Activated naive CD4-positive, alpha-beta T cell treated with anti-CD3 and anti-CD28 coated beads for 36 hours (primary cell): ENCODE measurements around the gene CMTM8. TPM values are rescaled to one million over a fixed set of nuclear protein-coding genes. Genes with fewer than 3 reads are reported as not detected.

Experiments
- CTCF ChIA-PET: fragments of 350-600 bp; sonication (Branson Sonifier 250); formaldehyde crosslinking; loops from one replicate; lab custom pipeline; 2021; ENCODE audit warnings: antibody characterized with exemption; lab: Charles Lee
- DNase-seq: peaks from one replicate; pipeline ENCODE4 v3.0.0-alpha.2; 2020
- H3K27ac Mint-ChIP-seq: one replicate; pipeline ENCODE4 v1.8.0; 2021; ENCODE audit warnings: mild to moderate bottlenecking, mixed read lengths
- H3K27me3 Mint-ChIP-seq: one replicate; pipeline ENCODE4 v1.8.0; 2021; ENCODE audit warnings: low read depth, mixed read lengths
- H3K36me3 Mint-ChIP-seq: one replicate; pipeline ENCODE4 v1.8.0; 2021; ENCODE audit warnings: low read depth, mixed read lengths
- H3K4me1 Mint-ChIP-seq: one replicate; pipeline ENCODE4 v1.8.0; 2021; ENCODE audit warnings: low read depth, mixed read lengths
- H3K4me3 Mint-ChIP-seq: one replicate; pipeline ENCODE4 v1.8.0; 2021; ENCODE audit warnings: mild to moderate bottlenecking, moderate library complexity, mixed read lengths
- H3K9me3 Mint-ChIP-seq: one replicate; pipeline ENCODE4 v1.8.0; 2021; ENCODE audit warnings: mixed read lengths
- intact Hi-C: fragments of 100-400 bp; cut with micrococcal nuclease; formaldehyde crosslinking; loops from one replicate; pipeline ENCODE4 v1.15.1; 2023
- total RNA-seq, 2 experiments: library from RNA; stranded (reverse); gene quantifications; one replicate each; pipeline ENCODE4 v1.2.3, GENCODE V29; 2021

CMTM8 gene
- total RNA-seq, 2 experiments from 2014 or later: 16.0 to 19.1 TPM

DNA sequence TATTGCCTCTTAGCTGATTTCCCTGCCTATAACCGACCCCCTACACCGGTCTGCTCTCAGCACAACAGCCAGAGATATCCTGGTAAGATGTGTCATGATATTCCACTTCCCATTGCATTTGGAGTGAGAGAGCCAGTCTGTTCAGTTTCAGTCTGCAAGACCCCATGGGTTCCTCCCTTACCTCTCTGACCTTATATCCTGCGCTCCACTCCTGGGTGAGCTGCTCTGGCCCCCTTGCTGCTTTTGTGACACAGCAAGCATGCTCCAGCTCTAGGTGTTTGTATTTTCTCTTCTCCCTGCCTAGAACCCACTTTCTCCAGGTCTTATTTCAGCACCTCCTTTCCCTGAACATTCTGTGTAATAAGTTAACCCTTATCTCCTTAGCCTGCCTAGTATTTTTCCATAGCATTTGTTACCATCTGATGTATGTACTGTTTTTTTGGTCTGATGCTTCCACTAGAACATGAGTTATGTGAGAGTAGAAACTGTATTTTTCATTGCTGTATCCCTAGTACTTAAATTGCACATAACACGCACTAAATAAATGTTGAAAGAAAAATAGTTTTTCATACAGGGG, 44.2 kb downstream of the CMTM8 start:
- Mint-ChIP-seq H3K4me1 (peaks cover 36% of the 10 kb centered on the region), H3K27ac (no peak overlapping the region), H3K36me3 (peaks cover 3% of the 10 kb centered on the region), H3K9me3 (no peaks in the 10 kb centered on the region), H3K27me3 (no peaks in the 10 kb centered on the region), H3K4me3 (no peak overlapping the region)
- intact Hi-C loops: no loop called here
- no peak for DNase-seq
- CTCF ChIA-PET: interaction anchor here (0.6 to 1.0 kb wide), 2 partner anchors 13 to 47 kb away, joined by 4 to 5 read pairs; no protein-coding TSS in a partner anchor

DNA sequence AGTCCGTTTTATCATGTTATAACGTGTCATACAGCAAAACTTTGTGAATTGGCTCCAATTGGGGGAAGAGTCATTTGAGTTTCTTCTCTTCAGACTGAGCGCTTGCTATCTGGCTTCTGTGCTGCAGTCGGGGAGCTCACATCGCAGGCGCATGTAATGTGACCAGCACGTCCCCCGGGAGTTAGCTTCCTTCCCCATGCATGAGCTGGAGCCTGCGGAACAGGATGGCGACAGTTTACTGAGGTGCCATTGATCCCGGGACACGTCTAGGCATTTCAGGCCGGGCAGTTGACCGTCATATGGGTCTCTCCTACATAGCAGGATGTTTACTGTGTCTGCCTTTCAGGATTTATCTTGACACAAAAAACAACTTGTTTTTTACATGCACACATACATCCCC, 44.8 kb downstream of the CMTM8 start:
- DNase-seq: no peak
- Mint-ChIP-seq H3K9me3 (no peaks in the 10 kb centered on the region), H3K36me3 (peaks cover 2% of the 10 kb centered on the region), H3K27me3 (no peaks in the 10 kb centered on the region), H3K27ac (no peak overlapping the region), H3K4me1 (peaks cover 37% of the 10 kb centered on the region), H3K4me3 (no peak overlapping the region)
- CTCF ChIA-PET: interaction anchor here (0.6 kb wide), 1 partner anchor 48 kb away, joined by 5 read pairs; no protein-coding TSS in a partner anchor
- intact Hi-C loops: no loop called here

DNA sequence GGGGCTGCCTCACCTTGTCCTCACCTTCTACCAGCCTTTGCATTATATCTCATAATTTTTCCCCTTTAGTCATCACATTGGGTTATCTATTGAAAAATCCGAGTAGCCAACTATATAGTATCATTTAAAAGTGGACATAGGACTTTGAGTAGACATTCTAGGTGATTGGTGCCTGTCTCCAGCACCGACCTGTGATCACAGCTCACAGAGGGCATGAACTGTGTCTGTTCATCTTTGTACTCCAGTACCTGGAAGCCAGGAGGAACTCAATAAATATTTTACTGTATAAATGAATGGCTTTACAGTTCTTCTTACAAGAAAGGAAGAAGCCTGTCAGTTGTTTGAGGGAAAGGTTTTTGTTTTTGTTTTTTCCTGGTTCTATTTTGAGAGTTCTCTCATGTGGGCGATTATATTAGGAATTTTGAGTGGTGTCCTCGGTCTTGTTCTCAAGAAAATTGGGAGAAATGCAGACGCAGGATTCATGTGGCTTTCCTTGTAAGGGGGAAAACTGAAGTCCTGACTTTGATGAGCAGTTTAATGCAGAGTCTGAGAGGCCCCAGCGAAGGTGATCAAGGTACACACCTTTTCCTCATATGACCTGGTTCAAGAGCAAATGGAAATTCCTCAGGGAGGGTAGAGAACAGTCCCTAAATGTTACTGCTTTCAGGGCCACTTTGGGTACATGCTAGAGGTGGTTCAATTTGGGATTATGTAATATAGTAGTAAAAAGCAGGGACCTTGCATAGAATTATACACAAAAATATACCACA, 46.1 kb downstream of the CMTM8 start:
- CTCF ChIA-PET: interaction anchor here (0.8 to 0.9 kb wide), 2 partner anchors 25 to 108 kb away, joined by 3 read pairs; no protein-coding TSS in a partner anchor
- Mint-ChIP-seq H3K4me1 (peaks cover 40% of the 10 kb centered on the region), H3K4me3 (no peak overlapping the region), H3K27me3 (no peaks in the 10 kb centered on the region), H3K36me3 (no peaks in the 10 kb centered on the region), H3K9me3 (no peaks in the 10 kb centered on the region), H3K27ac (no peak overlapping the region)
- intact Hi-C loops: no loop called here
- no peak for DNase-seq

DNA sequence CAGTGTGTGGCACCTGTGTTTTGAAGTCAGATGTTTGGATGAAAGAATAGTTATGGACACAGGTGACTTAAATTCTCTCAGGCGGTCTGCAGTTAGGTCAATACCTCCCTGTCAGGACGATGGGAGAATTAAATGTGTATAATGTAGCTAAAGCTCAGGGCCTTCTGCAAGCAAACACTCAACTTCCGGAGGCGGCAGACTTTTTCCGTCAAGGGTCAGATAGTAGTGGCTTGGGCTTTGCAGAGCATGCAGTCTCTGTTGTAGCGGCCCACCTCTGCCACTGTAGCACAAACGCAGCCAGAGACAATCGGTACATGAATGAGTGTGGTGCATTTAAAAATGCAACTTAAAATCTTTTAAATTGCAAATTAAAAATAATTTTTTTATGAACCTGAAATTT, 47.4 kb downstream of the CMTM8 start:
- Mint-ChIP-seq H3K9me3 (no peaks in the 10 kb centered on the region), H3K36me3 (no peaks in the 10 kb centered on the region), H3K4me1 (peaks cover 40% of the 10 kb centered on the region), H3K27ac (peak overlapping the region; percentile 38), H3K27me3 (no peaks in the 10 kb centered on the region), H3K4me3 (peak overlapping the region; percentile 11)
- CTCF ChIA-PET: interaction anchor here (0.8 to 3.3 kb wide), 7 partner anchors 8 to 110 kb away, joined by 3 to 25 read pairs (median 3); no protein-coding TSS in a partner anchor
- peak; percentile 20 for DNase-seq
- intact Hi-C loops: no loop called here

DNA sequence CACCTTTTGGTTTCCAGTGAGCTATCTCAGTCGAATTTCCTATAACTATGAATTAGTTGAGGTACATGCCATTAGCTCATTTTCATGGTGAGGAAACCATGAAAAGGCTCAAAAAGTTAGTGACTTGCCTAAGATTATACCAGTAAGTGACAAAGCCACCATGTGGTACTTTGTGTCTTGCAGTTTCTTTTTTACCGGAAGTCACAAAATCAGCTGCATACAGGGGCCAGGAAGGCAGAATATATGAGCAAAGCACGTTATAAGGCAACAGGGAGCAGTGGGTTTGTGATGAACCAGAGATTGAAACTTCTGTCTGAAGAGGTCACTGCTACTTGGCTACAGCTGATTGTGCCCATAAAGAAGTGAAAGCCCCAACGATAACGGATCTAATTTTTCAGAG, 50.3 kb downstream of the CMTM8 start:
- intact Hi-C loops: loop anchor here (1.0 to 2.0 kb wide), 3 partner anchors 40 to 112 kb away; partner anchors contain the start of gene CMTM8
- H3K4me1 Mint-ChIP-seq: peaks cover 30% of the 10 kb centered on the region
- DNase-seq: peak; percentile 36
- no peaks in the 10 kb centered on the region for H3K36me3 Mint-ChIP-seq
- no peaks in the 10 kb centered on the region for H3K27me3 Mint-ChIP-seq
- CTCF ChIA-PET: interaction anchor here (0.9 to 3.3 kb wide), 6 partner anchors 9 to 179 kb away, joined by 3 to 27 read pairs (median 8); partner anchors contain the start of gene CMTM8
- H3K27ac Mint-ChIP-seq: peak overlapping the region; percentile 77
- peak overlapping the region; percentile 18 for H3K4me3 Mint-ChIP-seq
- no peaks in the 10 kb centered on the region for H3K9me3 Mint-ChIP-seq

DNA sequence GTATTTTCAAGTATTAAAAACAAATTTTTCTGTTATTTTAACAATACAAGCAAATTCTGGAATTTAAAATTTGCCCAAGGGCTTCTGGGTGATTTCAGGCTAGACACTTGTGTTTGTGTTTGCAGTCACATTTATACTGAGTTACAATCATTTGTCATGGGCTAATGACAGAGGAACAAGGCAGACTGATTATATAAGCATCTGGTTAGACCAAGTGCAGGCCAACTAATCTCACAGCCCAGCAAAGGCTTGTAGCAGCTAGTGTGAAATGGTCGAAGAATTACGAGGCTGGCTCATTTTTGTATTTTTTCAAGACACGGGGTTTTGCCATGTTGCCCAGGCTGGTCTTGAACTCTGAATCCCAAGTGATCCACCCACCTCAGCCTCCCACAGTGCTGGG, 52.1 kb downstream of the CMTM8 start:
- intact Hi-C loops: no loop called here
- no peaks in the 10 kb centered on the region for H3K36me3 Mint-ChIP-seq
- CTCF ChIA-PET: interaction anchor here (0.7 to 3.5 kb wide), 5 partner anchors 42 to 177 kb away, joined by 3 to 27 read pairs (median 3); partner anchors contain the start of gene CMTM8
- DNase-seq: no peak
- no peak overlapping the region for H3K27ac Mint-ChIP-seq
- no peak overlapping the region for H3K4me3 Mint-ChIP-seq
- H3K27me3 Mint-ChIP-seq: no peaks in the 10 kb centered on the region
- H3K9me3 Mint-ChIP-seq: no peaks in the 10 kb centered on the region
- peaks cover 18% of the 10 kb centered on the region for H3K4me1 Mint-ChIP-seq

DNA sequence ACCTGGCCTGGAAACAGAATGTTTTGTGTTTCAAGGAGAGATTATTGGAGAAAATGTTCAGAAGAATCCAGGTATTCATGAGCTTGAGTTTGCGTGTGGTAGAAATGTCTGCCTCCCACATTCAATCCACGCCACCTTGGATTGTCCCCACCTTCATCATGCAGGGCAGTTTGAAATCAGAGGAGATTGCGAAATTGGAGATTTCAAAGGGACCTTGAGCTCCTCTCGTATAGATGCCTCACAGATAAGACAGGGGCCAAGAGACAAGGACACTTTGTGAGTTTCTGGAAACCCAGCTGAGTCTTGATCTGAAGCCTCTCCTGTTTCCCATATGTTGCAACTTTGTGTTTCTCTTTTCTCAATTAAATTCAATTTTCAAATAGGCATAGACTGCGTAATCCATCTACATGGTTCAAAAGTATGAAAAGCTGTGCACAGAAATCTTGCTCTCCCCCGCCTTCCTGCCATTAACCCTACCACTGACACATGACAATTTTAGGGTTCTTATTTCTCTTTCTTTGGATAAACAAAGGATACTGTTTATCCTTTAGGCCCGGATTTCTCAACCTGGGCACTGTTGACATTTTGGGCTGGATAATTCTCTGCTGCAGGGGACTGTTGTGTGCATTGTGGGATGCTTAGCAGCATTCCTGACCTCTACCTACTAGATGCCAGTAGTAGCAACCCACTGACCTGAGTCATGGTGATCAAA, 53.8 kb downstream of the CMTM8 start:
- intact Hi-C loops: no loop called here
- H3K9me3 Mint-ChIP-seq: no peaks in the 10 kb centered on the region
- H3K27ac Mint-ChIP-seq: no peak overlapping the region

DNA sequence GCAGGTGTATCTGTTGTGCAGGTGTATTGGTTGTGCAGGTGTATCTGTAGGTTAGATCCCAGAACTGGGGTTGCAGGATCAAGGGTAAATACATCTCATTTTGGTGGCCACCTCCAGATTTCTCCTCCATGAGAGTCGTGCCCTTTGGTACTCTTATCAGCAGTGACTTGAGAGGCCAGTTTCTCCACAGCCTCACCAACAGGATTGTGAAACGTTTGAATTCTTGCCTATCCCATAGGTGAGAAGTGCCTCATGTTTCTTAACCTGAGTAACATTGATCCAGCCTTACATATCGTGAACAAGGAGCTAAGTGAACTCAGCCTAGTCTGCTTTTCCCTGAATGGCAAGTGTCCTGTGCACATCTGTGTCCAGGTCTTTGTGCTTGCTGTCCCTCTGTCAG, 55.4 kb downstream of the CMTM8 start:
- no peak for DNase-seq
- CTCF ChIA-PET: interaction anchor here (0.9 to 6.2 kb wide), 5 partner anchors 8 to 129 kb away, joined by 3 to 63 read pairs (median 3); no protein-coding TSS in a partner anchor
- Mint-ChIP-seq H3K27ac (no peak overlapping the region), H3K27me3 (no peaks in the 10 kb centered on the region), H3K4me3 (no peak overlapping the region), H3K9me3 (no peaks in the 10 kb centered on the region), H3K36me3 (no peaks in the 10 kb centered on the region), H3K4me1 (peaks cover 23% of the 10 kb centered on the region)
- intact Hi-C loops: no loop called here

More for the DNA sequence above, 53.8 kb downstream of the CMTM8 start:
- Mint-ChIP-seq H3K27me3 (no peaks in the 10 kb centered on the region), H3K4me1 (peaks cover 24% of the 10 kb centered on the region), H3K36me3 (no peaks in the 10 kb centered on the region), H3K4me3 (no peak overlapping the region)
- CTCF ChIA-PET: interaction anchor here (0.7 to 3.5 kb wide), 3 partner anchors 42 to 116 kb away, joined by 5 to 13 read pairs (median 6); no protein-coding TSS in a partner anchor
- DNase-seq: no peak

DNA sequence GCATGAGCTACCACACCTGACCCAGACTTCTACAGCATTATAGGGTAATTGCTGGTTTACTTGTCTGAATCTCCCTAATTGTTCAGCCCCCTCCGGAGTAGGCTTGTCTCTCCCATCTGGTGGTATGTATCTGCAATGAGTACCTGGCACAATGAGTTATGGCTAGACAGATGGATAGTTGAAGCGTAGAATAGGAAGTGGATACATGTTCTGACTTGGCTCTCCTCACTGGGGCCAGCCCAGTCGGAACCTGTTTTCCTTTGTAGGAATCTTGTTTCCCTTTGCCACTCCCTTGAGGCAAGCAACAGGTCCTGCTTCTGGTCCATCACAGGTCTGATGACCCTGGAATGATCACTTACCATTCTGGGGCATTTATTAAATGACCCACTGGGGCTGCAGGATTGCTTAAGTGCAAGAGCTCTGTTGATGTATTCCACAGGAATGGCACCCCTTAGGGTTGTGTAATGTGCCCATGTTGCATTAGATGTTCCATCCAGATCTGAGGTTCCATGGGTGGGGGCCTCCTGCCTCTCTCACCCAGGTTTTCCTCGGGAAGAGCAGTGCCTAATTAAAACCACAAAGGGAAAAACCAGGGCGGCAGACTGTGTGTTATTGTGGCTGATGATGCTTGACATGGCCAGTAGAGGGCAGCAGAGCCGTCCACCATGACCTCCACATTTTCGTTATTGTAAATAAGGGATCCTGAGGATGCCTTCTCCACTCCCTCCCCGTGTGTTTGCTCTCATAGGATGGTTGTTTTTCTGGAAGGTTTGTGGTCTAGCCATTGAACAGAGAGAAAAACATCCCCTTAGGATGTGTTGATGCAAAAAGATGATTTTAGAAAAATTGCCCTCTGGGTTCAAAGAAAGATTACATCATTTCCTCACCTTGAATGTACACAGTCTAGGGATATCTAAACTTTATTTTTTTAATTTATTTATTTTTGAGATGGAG, 58.0 kb downstream of the CMTM8 start:
- Mint-ChIP-seq H3K9me3 (no peaks in the 10 kb centered on the region), H3K27me3 (no peaks in the 10 kb centered on the region)
- CTCF ChIA-PET: interaction anchor here (0.5 to 6.2 kb wide), 36 partner anchors 8 to 275 kb away, joined by 3 to 63 read pairs (median 4); no protein-coding TSS in a partner anchor

DNA sequence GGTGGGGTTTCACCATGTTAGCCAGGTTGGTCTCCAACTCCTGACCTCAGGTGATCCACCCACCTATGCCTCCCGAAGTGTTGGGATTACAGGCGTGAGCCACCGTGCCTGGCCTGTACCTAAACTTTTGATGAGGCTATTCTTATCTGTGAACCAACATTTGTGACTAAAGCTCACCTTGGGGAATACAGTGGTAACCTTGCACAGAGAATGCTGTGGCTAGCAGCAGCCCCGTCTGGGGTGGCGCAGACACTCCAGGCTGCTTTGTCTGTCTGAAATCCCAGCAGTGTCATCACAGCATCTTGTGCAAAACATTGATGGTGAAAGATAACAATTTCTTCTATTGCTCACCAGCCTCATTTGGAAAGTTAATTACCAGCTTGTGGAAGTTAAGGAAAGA, 58.9 kb downstream of the CMTM8 start:
- intact Hi-C loops: loop anchor here (2.0 kb wide), 2 partner anchors 17 to 205 kb away; partner anchors contain the start of gene CMTM6
- H3K4me1 Mint-ChIP-seq: peaks cover 32% of the 10 kb centered on the region
- CTCF ChIA-PET: interaction anchor here (0.6 to 6.2 kb wide), 17 partner anchors 9 to 275 kb away, joined by 3 to 63 read pairs (median 5); no protein-coding TSS in a partner anchor
- no peaks in the 10 kb centered on the region for H3K9me3 Mint-ChIP-seq
- H3K36me3 Mint-ChIP-seq: no peaks in the 10 kb centered on the region
- peak; percentile 38 for DNase-seq
- no peaks in the 10 kb centered on the region for H3K27me3 Mint-ChIP-seq
- peak overlapping the region; percentile 34 for H3K4me3 Mint-ChIP-seq
- H3K27ac Mint-ChIP-seq: peak overlapping the region; percentile 86

More for the DNA sequence above, 58.0 kb downstream of the CMTM8 start:
- H3K27ac Mint-ChIP-seq: peak overlapping the region; percentile 85
- H3K4me3 Mint-ChIP-seq: peak overlapping the region; percentile 45
- peak; percentile 80 for DNase-seq
- no peaks in the 10 kb centered on the region for H3K36me3 Mint-ChIP-seq
- intact Hi-C loops: loop anchor here (1.0 to 2.0 kb wide), 9 partner anchors 18 to 368 kb away; partner anchors contain the start of gene CMTM6
- peaks cover 24% of the 10 kb centered on the region for H3K4me1 Mint-ChIP-seq

DNA sequence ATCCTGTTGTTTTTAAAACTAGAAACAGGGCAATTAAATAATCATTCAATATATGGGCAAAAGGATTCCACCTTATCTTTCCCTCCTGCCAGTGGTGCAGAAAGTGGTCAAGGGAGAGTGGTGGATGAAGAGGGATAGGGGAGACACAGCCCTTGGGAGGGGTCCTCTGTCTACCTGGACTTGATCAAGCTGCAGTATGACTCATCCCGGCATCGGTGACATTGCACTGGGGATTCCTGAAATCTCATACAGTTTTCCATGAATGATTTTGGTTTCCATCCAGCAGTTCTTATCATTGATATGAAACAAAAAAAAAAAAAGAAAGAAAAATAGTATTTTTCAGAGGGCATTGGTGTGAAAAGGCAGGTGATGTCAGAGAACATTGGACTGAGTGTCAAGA, 62.9 kb downstream of the CMTM8 start:
- Mint-ChIP-seq H3K9me3 (no peaks in the 10 kb centered on the region), H3K27me3 (no peaks in the 10 kb centered on the region), H3K4me1 (peaks cover 60% of the 10 kb centered on the region), H3K4me3 (no peak overlapping the region), H3K36me3 (no peaks in the 10 kb centered on the region), H3K27ac (peak overlapping the region; percentile 8)
- CTCF ChIA-PET: interaction anchor here (0.7 to 1.0 kb wide), 3 partner anchors 35 to 125 kb away, joined by 3 to 5 read pairs (median 3); no protein-coding TSS in a partner anchor
- intact Hi-C loops: no loop called here
- no peak for DNase-seq
